ENCODE results near the gene RXFP4.
A peak's percentile ranks its signal among the peaks of the same experiment; 100 is the strongest.

RXFP4 gene

DNA sequence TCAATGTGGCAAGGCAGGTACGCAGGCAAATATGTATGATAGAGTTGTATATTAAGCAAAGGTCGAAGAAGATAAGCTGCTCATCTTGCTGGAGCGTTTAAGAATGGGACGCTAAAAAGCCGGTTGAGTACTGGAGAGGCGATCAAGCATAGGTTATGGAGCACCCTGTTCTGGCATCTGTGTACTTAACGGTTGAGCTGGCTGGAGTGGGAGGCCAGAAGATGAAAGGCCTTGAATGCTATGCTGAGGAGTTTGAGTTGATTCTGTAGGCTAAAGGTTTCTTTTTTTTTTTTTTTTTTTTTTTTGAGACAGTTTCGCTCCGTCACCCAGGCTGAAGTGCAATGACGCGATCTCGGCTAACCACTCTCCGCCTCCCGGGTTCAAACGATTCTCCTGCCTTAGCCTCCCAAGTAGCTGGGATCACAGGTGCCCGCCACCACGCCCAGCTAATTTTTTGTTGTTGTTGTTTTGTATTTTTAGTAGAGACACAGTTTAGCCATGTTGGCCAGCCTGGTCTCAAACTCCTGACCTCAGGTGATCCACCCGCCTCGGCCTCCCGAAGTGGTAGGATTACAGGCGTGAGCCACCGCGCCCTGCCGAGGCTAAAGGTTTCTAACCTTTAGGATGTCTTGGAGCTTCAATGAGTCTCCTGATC, 6.4 kb upstream of the RXFP4 start:
- TF ChIP-seq, protein P1, sequence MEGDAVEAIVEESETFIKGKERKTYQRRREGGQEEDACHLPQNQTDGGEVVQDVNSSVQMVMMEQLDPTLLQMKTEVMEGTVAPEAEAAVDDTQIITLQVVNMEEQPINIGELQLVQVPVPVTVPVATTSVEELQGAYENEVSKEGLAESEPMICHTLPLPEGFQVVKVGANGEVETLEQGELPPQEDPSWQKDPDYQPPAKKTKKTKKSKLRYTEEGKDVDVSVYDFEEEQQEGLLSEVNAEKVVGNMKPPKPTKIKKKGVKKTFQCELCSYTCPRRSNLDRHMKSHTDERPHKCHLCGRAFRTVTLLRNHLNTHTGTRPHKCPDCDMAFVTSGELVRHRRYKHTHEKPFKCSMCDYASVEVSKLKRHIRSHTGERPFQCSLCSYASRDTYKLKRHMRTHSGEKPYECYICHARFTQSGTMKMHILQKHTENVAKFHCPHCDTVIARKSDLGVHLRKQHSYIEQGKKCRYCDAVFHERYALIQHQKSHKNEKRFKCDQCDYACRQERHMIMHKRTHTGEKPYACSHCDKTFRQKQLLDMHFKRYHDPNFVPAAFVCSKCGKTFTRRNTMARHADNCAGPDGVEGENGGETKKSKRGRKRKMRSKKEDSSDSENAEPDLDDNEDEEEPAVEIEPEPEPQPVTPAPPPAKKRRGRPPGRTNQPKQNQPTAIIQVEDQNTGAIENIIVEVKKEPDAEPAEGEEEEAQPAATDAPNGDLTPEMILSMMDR (IDR thresholded peaks at IDR 0.05; ENCODE audit: borderline replicate concordance, control extremely low read depth, extremely low read depth, insufficient read depth, missing control alignments) = no peak
- in situ Hi-C loops (cut with MboI; ENCODE audit: low sequenced_read_pairs, unreplicated experiment) = no loop called here
- DNase-seq (ENCODE audit: low spot score) = no peak

DNA sequence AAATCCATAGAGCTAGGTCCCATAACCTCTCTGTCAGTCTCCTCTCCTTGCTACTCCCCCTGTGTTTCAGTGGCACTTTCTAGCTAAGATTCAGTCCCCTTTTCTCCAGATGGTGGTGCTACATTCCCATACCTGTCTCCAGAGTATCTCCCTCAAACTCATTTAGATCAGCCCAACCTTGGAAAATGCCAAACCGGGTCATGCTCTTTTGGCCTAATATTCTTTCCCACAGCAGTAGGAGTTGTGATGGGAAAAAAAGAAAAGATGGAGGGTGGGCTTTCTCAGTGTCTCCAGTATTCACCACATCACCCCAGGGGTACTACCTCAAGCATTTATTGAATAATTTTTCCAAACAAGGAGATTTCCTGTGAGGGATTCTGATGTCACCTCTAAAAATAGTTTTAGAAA, 3.2 kb upstream of the RXFP4 start:
- in situ Hi-C loops (cut with MboI; ENCODE audit: low sequenced_read_pairs, unreplicated experiment) = no loop called here
- DNase-seq (ENCODE audit: low spot score) = peak; percentile 74
- TF ChIP-seq, protein P1 (IDR thresholded peaks at IDR 0.05; ENCODE audit: borderline replicate concordance, control extremely low read depth, extremely low read depth, insufficient read depth, missing control alignments) = peak; percentile 61

GRCh38 chr1:155940482-155940992, 901 bp upstream of the RXFP4 start:
- in situ Hi-C loops (cut with MboI; ENCODE audit: low sequenced_read_pairs, unreplicated experiment) = no loop called here
- TF ChIP-seq, protein P1 (IDR thresholded peaks at IDR 0.05; ENCODE audit: borderline replicate concordance, control extremely low read depth, extremely low read depth, insufficient read depth, missing control alignments) = no peak
- DNase-seq (ENCODE audit: low spot score) = no peak

- TF ChIP-seq, protein P1 (IDR thresholded peaks at IDR 0.05; ENCODE audit: borderline replicate concordance, control extremely low read depth, extremely low read depth, insufficient read depth, missing control alignments) = no peak
- no peak for DNase-seq (ENCODE audit: low spot score)
- in situ Hi-C loops (cut with MboI; ENCODE audit: low sequenced_read_pairs, unreplicated experiment) = no loop called here
Measured at GRCh38 chr1:155941845-155942531, 550 bp downstream of the RXFP4 start.

- in situ Hi-C loops (cut with MboI; ENCODE audit: low sequenced_read_pairs, unreplicated experiment) = no loop called here
- DNase-seq (ENCODE audit: low spot score) = no peak
- TF ChIP-seq, protein P1 (IDR thresholded peaks at IDR 0.05; ENCODE audit: borderline replicate concordance, control extremely low read depth, extremely low read depth, insufficient read depth, missing control alignments) = no peak
Measured at GRCh38 chr1:155942578-155943141, 1.2 kb downstream of the RXFP4 start.

GRCh38 chr1:155944444-155944799, 3.0 kb downstream of the RXFP4 start:
- no peak for DNase-seq (ENCODE audit: low spot score)
- TF ChIP-seq, protein P1 (IDR thresholded peaks at IDR 0.05; ENCODE audit: borderline replicate concordance, control extremely low read depth, extremely low read depth, insufficient read depth, missing control alignments) = no peak
- in situ Hi-C loops (cut with MboI; ENCODE audit: low sequenced_read_pairs, unreplicated experiment) = no loop called here
